ENCODE results near the gene SPARCL1.

SPARCL1 gene

GRCh38 chr4:87521757-87522374 is 7.3 kb downstream of the SPARCL1 start:
- no peaks in the 10 kb centered on the region for H3K9me3 ChIP-seq (ENCODE audit: control insufficient read depth, insufficient read depth, low read depth, low read length)
- no peaks in the 10 kb centered on the region for H3K36me3 ChIP-seq (ENCODE audit: control insufficient read depth in 2 of 2, insufficient read depth in 1 of 2, low read length in 2 of 2)
- ChIA-PET CTCF (interaction anchor here (1.0 to 1.4 kb wide), 2 partner anchors 20 to 87 kb away, joined by 3 read pairs; no protein-coding TSS in a partner anchor), POLR2A (no interaction called here)
- no peak overlapping the region for H3K27ac ChIP-seq (ENCODE audit: extremely low read depth, low read depth, low read length)
- H3K4me1 ChIP-seq (ENCODE audit: control insufficient read depth, insufficient read depth, low read length) = no peaks in the 10 kb centered on the region
- no peak overlapping the region for H3K4me3 ChIP-seq (ENCODE audit: low read depth, low read length)
- no peak for TF ChIP-seq OSR2 (tag by site-specific recombination; IDR thresholded peaks at IDR 0.05)
- TF ChIP-seq PRDM4 (tag by site-specific recombination; IDR thresholded peaks at IDR 0.05) = 0 out of 2 replicates have a peak, but pooled peaks have one; percentile 15
- TF ChIP-seq ZNF394 (tag by site-specific recombination; IDR thresholded peaks at IDR 0.05; ENCODE audit: borderline replicate concordance) = peak; percentile 47; the same call in 1 of the 2 replicates
- TF ChIP-seq FEZF1 (tag by site-specific recombination; IDR thresholded peaks at IDR 0.05) = peak; percentile 49
- TF ChIP-seq KLF9 (tag by site-specific recombination; IDR thresholded peaks at IDR 0.05; ENCODE audit: low read depth) = no peak
- no peak for TF ChIP-seq IKZF3 (tag by site-specific recombination; IDR thresholded peaks at IDR 0.05)
- TF ChIP-seq PBX3 (CRISPR knock-in tag; IDR thresholded peaks at IDR 0.05) = no peak
- TF ChIP-seq ZNF175 (tag by site-specific recombination; IDR thresholded peaks at IDR 0.05) = no peak
- TF ChIP-seq ZNF621 (tag by site-specific recombination; IDR thresholded peaks at IDR 0.05) = no peak
- TF ChIP-seq ZNF48 (tag by site-specific recombination; IDR thresholded peaks at IDR 0.05) = no peak
- TF ChIP-seq ZNF184 (tag by site-specific recombination; IDR thresholded peaks at IDR 0.05) = peak; percentile 75
- TF ChIP-seq ZNF600 (tag by site-specific recombination; IDR thresholded peaks at IDR 0.05) = no peak
- TF ChIP-seq ZNF449 (tag by site-specific recombination; IDR thresholded peaks at IDR 0.05) = peak; percentile 22; the same call in 1 of the 2 replicates
- peak; percentile 16; the same call in 1 of the 2 replicates for TF ChIP-seq GLIS1 (tag by site-specific recombination; IDR thresholded peaks at IDR 0.05)
- TF ChIP-seq ZSCAN18 (tag by site-specific recombination; IDR thresholded peaks at IDR 0.05) = no peak
- no peak for TF ChIP-seq EGR2 (tag by site-specific recombination; IDR thresholded peaks at IDR 0.05; ENCODE audit: low read depth)
- peak; percentile 11; the same call in 1 of the 2 replicates for TF ChIP-seq TRIM28 (IDR thresholded peaks at IDR 0.05; ENCODE audit: borderline replicate concordance, low read length)
- TF ChIP-seq GLI2 (tag by site-specific recombination; IDR thresholded peaks at IDR 0.05; ENCODE audit: borderline replicate concordance, low read depth) = no peak
- peak; percentile 77 for TF ChIP-seq INSM2 (tag by site-specific recombination; IDR thresholded peaks at IDR 0.05)
- no peak for TF ChIP-seq REST (tag by site-specific recombination; IDR thresholded peaks at IDR 0.05)
- peak; percentile 47; the same call in 1 of the 2 replicates for TF ChIP-seq TSHZ1 (tag by site-specific recombination; IDR thresholded peaks at IDR 0.05; ENCODE audit: borderline replicate concordance)

Measured in HEK293 (cell line).